HEK293 (cell line): ENCODE results near the gene RNF41.

Experiments
- CTCF ChIP-seq: fragments of 450-650 bp; formaldehyde crosslinking; IDR thresholded peaks from 2 replicates; pipeline ENCODE4 v1.5.1; 2016; ENCODE audit warnings: missing biosample characterization, missing genetic modification characterization
- GLI2 ChIP-seq: fragments of 450-650 bp; formaldehyde crosslinking; IDR thresholded peaks from 2 replicates; pipeline ENCODE4; 2017; ENCODE audit warnings: missing biosample characterization, missing genetic modification characterization, low read depth, borderline replicate concordance
- MZF1 ChIP-seq: fragments of 450-650 bp; formaldehyde crosslinking; IDR thresholded peaks from 2 replicates; pipeline ENCODE4 v1.5.1; 2017; ENCODE audit warnings: missing biosample characterization, missing genetic modification characterization, borderline replicate concordance
- ZFP41 ChIP-seq: fragments of 450-650 bp; formaldehyde crosslinking; IDR thresholded peaks from 2 replicates; pipeline ENCODE4 v1.5.1; 2016; ENCODE audit warnings: missing biosample characterization, missing genetic modification characterization, borderline replicate concordance
- ZNF423 ChIP-seq: fragments of 450-650 bp; formaldehyde crosslinking; IDR thresholded peaks from 2 replicates; pipeline ENCODE4 v1.5.1; 2016; ENCODE audit warnings: missing biosample characterization, missing genetic modification characterization
- ZNF488 ChIP-seq: fragments of 450-650 bp; formaldehyde crosslinking; IDR thresholded peaks from 2 replicates; pipeline ENCODE4 v1.5.1; 2016; ENCODE audit warnings: missing biosample characterization, missing genetic modification characterization
- ZNF558 ChIP-seq: fragments of 450-650 bp; formaldehyde crosslinking; IDR thresholded peaks from 2 replicates; pipeline ENCODE4 v1.5.1; 2016; ENCODE audit warnings: missing biosample characterization, missing genetic modification characterization
- ZNF561 ChIP-seq: fragments of 450-650 bp; IDR thresholded peaks from 2 replicates; pipeline ENCODE4 v1.5.1; 2018; ENCODE audit warnings: missing biosample characterization, missing genetic modification characterization, borderline replicate concordance
- ZNF701 ChIP-seq: fragments of 450-650 bp; formaldehyde crosslinking; IDR thresholded peaks from 2 replicates; pipeline ENCODE4 v1.5.1; 2016; ENCODE audit warnings: missing biosample characterization, missing genetic modification characterization
- ZSCAN30 ChIP-seq: fragments of 450-650 bp; IDR thresholded peaks from 2 replicates; pipeline ENCODE4 v1.5.1; 2018; ENCODE audit warnings: missing biosample characterization, mild to moderate bottlenecking, missing genetic modification characterization, moderate library complexity
- TF ChIP-seq, protein P1 (sequence below): fragments of 450-650 bp; formaldehyde crosslinking; conservative IDR thresholded peaks from 2 replicates; pipeline ENCODE4 v1.5.1; 2016; ENCODE audit warnings: low read depth, missing biosample characterization, missing genetic modification characterization

GRCh38 chr12:56242986-56243385, 21.3 kb upstream of the RNF41 start:
- no peak for TF ChIP-seq ZNF558 (tag by site-specific recombination)
- TF ChIP-seq MZF1 = no peak
- TF ChIP-seq ZFP41 (tag by site-specific recombination) = no peak
- TF ChIP-seq ZNF423 (tag by site-specific recombination) = no peak
- no peak for TF ChIP-seq CTCF
- no peak for TF ChIP-seq ZNF488 (tag by site-specific recombination)
- TF ChIP-seq ZSCAN30 = no peak
- TF ChIP-seq ZNF561 = no peak
- TF ChIP-seq, protein P1, sequence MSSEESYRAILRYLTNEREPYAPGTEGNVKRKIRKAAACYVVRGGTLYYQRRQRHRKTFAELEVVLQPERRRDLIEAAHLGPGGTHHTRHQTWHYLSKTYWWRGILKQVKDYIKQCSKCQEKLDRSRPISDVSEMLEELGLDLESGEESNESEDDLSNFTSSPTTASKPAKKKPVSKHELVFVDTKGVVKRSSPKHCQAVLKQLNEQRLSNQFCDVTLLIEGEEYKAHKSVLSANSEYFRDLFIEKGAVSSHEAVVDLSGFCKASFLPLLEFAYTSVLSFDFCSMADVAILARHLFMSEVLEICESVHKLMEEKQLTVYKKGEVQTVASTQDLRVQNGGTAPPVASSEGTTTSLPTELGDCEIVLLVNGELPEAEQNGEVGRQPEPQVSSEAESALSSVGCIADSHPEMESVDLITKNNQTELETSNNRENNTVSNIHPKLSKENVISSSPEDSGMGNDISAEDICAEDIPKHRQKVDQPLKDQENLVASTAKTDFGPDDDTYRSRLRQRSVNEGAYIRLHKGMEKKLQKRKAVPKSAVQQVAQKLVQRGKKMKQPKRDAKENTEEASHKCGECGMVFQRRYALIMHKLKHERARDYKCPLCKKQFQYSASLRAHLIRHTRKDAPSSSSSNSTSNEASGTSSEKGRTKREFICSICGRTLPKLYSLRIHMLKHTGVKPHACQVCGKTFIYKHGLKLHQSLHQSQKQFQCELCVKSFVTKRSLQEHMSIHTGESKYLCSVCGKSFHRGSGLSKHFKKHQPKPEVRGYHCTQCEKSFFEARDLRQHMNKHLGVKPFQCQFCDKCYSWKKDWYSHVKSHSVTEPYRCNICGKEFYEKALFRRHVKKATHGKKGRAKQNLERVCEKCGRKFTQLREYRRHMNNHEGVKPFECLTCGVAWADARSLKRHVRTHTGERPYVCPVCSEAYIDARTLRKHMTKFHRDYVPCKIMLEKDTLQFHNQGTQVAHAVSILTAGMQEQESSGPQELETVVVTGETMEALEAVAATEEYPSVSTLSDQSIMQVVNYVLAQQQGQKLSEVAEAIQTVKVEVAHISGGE (tag by site-specific recombination) = no peak
- no peak for TF ChIP-seq ZNF701 (tag by site-specific recombination)
- no peak for TF ChIP-seq GLI2 (tag by site-specific recombination)
